Measurements from ENCODE around the gene P2RY13.

DNA sequence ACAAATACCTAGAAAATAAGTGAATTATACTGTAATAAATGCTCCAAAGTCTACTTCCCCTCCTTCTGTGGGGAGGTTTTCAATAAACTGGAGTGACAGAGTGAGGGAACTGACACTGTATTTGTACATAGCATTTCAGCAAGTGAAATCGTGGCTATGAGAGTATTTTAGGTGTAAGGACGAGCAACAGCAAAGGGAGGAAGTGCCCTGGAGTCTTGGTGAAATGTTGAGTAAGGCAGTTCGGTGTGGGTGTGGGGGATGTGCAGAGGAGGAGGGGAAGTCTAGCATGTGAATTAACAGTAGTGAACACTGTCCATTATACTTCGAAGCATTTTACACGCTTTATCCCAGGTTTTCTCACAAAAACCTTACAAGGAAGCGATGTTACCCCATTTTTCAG, 18.1 kb upstream of the P2RY13 start:
- TF ChIP-seq, protein P1, sequence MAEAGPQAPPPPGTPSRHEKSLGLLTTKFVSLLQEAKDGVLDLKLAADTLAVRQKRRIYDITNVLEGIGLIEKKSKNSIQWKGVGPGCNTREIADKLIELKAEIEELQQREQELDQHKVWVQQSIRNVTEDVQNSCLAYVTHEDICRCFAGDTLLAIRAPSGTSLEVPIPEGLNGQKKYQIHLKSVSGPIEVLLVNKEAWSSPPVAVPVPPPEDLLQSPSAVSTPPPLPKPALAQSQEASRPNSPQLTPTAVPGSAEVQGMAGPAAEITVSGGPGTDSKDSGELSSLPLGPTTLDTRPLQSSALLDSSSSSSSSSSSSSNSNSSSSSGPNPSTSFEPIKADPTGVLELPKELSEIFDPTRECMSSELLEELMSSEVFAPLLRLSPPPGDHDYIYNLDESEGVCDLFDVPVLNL (IDR thresholded peaks at IDR 0.05; ENCODE audit: low read depth, low read length), result no peak
- TF ChIP-seq, protein P2, sequence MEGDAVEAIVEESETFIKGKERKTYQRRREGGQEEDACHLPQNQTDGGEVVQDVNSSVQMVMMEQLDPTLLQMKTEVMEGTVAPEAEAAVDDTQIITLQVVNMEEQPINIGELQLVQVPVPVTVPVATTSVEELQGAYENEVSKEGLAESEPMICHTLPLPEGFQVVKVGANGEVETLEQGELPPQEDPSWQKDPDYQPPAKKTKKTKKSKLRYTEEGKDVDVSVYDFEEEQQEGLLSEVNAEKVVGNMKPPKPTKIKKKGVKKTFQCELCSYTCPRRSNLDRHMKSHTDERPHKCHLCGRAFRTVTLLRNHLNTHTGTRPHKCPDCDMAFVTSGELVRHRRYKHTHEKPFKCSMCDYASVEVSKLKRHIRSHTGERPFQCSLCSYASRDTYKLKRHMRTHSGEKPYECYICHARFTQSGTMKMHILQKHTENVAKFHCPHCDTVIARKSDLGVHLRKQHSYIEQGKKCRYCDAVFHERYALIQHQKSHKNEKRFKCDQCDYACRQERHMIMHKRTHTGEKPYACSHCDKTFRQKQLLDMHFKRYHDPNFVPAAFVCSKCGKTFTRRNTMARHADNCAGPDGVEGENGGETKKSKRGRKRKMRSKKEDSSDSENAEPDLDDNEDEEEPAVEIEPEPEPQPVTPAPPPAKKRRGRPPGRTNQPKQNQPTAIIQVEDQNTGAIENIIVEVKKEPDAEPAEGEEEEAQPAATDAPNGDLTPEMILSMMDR (IDR thresholded peaks at IDR 0.05 in 2 of 3, conservative IDR thresholded peaks at IDR 0.05 in 1 of 3; ENCODE audit: control insufficient read depth in 2 of 3, extremely low read depth in 1 of 3, insufficient read depth in 1 of 3, low read depth in 3 of 3, low read length in 3 of 3), result no peak
- no peak for TF ChIP-seq TBL1XR1 (IDR thresholded peaks at IDR 0.05; ENCODE audit: low read depth, low read length)
- no peak for TF ChIP-seq POLR2AphosphoS5 (IDR thresholded peaks at IDR 0.05; ENCODE audit: low read length)
- TF ChIP-seq ZBED1 (IDR thresholded peaks at IDR 0.05; ENCODE audit: borderline replicate concordance), result no peak
